ENCODE data around the gene ASXL2. TPM values are rescaled to one million over a fixed set of nuclear protein-coding genes. Genes with fewer than 3 reads are reported as not detected.
"Not testable (repeated sequence)": the region's sequence is repeated elsewhere in the genome, so short reads cannot be mapped to it uniquely, and the experiment has no call there.

ASXL2 gene
- total RNA-seq, 1 donor from 2014 or later: 35.2 TPM

DNA sequence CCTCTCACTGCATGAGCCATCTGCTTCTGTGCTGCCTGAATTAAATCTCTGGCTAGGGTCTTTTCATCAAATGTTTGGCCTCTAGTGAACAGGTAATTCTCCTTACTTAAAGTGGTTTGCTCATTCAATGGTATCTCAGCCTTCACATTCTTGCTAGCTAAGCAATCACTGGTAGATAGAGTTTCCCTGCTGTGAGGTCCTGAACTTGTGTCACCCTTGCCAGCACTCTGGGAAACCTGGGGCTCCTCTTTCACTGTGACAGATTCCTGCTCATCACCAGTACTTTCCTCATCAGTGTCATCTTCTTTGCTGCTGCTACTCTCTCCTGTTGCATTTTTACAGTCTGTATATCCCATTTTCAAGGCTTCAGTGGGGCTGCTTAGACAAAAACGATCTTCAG lies 135.8 kb downstream of the ASXL2 start:
- intact Hi-C loops (cut with micrococcal nuclease): no loop called here

DNA sequence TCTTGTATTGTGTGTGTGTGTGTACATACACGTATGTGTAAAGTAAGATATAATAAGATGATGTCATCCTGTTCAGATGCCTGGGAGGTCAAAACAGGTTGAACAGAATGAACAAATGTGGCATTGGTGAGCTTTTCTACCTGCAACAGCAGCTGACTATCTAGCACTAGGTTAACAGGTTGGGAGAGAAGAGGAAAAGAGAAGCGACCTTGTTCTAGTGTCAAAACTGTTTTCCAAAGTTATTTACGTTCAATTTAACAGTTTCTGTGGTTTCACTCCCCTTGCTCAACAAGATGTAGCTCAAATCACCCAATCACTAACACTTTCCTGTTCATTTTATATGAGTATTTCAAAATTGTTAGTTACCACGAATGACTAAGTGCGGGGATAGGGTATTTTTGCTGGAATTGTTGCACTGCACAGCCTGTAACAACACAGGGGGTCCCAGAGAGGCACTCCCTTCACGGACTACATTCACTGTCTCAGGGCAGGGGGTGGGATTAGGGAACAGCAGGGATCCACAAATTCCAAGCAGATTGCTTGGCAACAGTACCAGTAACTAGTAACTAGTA lies 137.4 kb downstream of the ASXL2 start:
- intact Hi-C loops (cut with micrococcal nuclease): no loop called here

DNA sequence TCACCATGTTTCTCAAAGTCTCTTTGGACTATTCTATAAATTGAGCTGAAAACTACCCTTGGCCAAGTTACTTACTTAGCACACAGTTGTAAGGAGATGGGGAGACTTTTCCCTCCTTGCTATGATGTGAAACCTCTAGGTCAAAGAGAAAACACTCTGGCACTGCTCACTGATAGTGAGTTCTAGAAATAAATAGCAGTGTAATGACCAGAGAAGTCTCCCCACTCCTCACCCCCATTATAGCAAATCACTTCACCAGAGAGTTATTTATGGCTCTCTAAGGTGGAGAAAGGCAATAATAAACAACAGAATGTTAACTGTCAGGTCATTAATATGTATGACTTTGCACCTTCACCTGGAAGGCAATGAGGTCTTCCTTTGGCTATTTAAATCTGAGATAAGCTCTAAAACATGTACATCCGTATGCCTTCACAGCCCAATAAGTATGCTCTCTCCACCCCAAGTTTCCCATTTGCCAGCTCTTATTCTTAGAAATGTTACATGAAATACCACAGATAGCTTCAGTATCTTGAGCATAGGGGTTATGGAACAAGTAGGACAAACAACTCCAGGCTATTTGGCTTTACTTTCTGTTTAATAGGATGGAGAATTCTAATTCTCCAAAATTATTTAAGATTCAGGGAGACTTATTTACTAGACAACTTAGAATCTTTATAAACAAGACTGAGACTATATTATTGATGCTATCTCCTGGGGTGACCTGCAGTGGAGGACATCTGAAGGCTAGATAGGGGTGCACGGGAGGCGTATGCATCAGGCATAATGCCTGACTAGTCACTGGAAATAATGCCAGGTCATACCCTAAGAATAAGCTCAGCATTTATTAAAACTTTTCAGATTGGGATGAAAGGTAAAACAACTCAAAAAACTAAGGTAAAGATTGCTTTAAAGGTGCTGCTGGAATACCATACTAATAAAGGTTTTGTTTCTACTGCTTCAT lies 139.6 kb downstream of the ASXL2 start:
- intact Hi-C loops (cut with micrococcal nuclease): no loop called here

DNA sequence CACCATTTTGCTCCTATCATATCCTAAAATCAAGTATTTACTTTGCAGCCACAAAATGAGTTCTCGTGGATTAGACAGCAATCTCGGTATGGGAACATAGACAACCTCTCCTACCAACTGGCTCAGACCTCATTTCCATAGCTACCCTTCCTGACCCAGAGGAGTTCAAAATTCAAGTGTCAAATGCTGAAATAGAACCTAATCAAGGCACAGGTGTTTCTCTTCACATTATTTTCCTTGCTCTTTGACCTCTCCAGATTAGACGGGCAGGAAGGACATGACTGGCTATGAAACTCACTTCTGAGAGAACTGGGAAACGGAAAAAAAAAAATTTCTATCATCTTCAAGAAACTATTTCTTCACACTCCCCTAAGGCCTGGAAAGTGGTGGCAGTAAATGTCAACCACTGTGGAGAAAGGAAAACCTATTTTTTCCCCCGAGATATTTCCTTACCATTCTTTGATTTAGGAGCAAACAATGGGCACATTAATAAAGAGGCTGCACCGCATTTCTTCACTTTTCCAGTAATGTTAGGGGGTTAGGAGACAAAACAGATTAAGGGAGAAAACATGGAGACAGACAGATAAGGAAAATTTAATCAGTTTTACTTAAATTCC lies 141.3 kb downstream of the ASXL2 start:
- intact Hi-C loops (cut with micrococcal nuclease): no loop called here

DNA sequence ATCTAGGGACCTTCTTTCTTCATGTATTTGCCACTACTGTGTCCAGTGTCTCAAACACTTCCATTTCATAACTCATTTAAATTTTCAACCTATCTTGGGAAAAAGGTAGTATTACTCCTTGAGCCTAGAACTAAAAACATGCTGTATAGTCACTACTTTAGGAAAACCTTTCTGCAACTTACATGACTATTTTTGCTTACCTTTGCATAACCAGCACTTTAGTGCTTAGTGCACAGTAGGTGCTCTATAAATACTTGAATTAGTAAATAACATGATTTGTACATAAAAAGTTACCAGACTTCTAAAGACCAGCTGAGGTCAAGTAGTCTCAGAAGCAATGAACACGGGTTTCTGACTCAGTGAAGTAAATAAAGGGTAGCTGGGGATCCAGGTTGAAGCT lies 142.5 kb downstream of the ASXL2 start:
- intact Hi-C loops (cut with micrococcal nuclease): no loop called here

DNA sequence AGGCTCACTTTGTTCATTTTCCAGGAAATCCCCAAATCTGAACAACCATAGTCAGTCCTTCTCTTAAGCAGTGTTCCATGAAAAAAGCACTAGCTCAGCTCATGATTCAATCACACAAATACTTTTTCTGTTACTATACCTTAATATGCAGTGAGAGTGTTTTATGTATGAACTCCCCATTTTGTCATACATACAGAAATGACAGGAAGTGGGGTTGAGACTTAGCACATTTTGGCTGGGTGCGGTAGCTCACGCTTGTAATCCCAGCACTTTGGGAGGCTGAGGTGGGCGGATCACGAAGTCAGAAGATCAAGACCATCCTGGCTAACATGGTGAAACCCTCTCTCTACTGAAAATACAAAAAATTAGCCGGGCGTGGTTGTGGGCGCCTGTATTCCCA lies 149.7 kb downstream of the ASXL2 start:
- intact Hi-C loops (cut with micrococcal nuclease): no loop called here

DNA sequence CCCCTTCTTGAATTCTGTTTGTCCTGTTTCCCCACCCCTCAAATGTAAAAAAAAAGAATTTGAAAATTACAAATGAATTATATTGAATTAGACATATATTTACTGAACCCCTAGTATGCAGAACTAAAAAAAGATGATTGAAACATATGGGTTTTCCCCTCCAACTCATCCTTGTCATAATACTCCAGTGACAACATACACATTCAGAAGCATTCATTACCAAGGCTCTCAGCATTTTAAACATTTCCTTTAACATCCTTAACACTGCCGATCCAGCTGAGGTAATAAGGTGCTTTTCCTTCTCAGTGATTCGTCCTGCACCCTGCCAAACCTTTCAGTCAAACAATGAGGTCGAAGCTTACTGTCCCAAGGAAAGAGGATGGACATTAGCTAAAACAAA lies 151.8 kb downstream of the ASXL2 start:
- intact Hi-C loops (cut with micrococcal nuclease): no loop called here

DNA sequence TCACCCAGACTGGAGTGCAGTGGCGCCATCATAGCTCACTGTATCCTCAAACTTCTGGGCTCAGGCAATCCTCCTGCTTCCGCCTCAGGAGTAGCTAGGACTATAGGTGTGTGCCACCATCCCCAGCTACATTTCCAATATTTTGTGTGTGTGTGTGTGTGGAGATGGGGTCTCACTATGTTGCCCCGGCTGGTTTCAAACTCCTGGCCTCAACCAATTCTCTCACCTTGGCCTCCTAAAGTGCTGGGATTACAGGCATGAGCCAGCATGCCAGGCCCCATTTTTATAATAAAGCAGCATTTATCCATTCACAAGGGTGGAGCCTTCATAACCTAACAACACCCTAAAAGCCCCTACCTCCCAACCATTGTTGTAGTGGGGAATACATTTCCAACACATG lies 152.4 kb downstream of the ASXL2 start:
- intact Hi-C loops (cut with micrococcal nuclease): no loop called here

DNA sequence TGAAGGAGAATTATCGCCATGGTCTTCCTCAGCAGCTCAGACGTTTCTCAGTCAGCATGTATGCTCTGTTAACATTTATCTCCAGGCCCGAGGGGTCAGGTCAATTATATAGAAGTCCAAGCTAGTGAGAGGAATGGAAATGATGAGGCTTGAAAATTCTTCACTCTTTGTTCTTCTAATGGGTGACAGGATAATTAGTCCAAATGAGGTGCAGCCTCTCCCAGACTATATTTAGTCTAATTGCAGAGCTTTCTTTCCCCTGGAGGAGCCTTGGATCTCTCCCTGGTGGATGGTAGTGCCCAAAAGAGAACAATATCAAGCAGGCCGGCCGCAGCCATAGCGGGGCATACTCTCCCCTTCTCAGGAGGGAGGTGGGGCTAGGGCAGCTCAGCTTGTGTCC lies 153.5 kb downstream of the ASXL2 start:
- intact Hi-C loops (cut with micrococcal nuclease): no loop called here

DNA sequence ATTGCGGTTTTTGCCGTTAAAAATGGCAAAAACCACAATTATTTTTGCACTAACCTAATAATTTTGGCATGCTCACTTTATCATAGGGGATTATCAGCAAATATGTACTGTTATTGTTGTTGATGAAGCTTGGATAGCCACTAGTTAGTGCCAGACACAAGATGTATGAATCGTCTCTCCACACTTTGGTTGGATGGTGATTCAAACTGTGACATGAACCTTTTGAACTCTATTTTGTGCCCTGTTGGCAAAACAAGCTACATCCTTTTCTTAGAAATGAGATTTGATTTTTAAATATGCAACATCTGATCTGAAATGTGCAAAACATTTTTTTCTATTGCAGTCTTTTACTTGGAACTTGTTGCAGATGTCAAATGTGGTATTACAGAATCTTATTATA lies 156.1 kb downstream of the ASXL2 start:
- intact Hi-C loops (cut with micrococcal nuclease): no loop called here

DNA sequence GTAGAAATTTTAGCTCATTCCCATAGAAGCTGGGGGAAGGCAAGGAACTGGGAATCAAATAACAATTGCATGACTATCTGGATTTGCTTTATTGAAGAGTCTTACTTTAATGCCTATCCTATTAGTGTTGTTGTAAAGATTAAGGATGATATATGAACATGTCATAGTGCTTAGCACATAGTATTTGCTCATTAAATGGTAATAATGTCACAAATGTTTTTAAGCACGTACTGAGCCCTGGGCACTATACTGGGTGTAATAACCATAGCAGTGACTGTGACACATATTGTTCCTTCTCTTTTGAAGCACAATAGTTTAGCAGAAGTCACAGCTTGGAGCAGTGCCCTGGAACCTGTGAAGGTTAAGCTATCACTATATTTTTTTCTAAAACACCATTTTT lies 157.7 kb downstream of the ASXL2 start:
- intact Hi-C loops (cut with micrococcal nuclease): no loop called here

DNA sequence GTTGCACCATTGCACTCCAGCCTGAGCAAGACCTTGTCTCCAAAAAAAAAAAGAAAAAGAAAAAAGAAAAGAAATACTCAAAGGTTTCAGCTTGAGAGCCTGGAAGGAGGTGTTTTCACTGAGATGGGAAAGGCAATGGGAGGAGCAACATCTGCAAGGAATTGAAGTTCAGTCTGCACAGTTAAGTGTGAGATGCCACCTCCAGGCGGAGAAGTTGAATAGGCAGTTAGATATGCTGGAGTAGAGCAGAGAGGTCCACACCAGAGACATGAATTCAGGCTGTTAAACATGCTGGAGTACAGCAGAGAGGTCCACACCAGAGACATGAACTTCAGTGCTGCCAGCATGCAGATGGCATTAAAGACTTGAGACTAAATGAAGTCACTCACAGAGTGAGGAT lies 163.5 kb downstream of the ASXL2 start:
- intact Hi-C loops (cut with micrococcal nuclease): no loop called here

DNA sequence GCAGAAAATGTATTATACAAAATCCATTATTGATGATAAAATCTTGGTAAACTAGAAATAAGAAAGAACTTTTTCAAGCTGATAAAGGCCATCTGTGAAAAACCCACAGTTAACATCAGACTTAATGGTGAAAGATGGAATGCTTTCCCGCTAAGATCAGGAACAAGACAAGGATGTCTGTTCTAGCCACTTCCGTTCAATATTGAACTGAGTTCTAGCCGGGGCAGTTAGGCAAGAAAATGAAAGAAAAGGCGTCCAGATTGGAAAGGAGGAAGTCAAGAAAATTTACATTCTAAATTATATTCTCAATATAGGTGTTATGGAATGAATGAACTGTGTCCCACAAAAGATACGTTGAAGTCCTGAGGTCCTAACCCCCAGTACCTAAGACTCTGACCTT lies 165.8 kb downstream of the ASXL2 start:
- intact Hi-C loops (cut with micrococcal nuclease): no loop called here

DNA sequence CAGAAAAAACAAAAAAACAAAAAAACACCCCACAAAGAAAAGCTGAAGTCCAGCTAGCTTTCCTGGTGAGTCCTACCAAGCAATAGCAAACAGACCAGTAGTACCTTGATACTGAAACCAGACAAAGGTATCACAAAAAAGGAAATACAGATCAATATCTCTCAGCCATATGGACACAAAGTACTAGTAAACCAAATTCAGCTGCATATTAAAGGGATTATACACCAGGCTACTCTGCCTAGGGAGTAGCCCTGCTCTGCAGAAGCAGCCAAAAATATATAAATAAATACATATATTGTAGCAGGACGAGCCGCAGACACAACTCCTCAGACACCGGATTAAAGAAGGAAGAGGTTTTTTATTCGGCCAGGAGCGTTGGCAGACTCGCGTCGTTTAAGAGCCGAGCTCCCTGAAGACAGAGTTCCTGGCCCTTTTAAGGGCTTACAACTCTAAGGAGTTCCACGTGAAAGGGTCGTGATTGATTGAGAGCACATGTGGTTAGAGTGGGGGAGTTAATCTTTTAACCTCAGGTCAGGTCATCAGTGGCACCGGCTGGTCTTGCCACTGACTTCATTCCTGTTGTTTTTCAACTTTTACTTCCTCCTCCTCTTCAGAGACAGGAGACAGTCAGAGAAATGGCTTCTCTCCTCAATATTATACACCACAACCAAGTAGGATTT lies 166.5 kb downstream of the ASXL2 start:
- intact Hi-C loops (cut with micrococcal nuclease): no loop called here

DNA sequence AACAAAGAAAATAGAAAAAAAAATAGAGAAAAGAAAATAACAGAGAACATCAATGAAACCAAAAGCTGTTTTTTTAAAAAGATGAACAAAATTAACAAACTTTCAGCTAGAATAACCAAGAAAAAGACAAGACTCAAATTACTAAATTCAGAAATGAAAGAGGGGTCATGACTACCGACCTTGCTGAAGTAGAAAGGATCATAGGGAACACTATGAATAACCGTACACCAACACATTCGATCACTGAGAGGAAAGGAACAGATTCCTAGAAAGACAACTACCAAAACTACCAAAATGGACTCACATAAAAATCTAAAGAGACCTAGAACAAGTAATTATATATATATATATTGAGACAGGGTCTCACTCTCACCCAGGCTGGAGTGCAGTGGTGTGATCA lies 167.5 kb downstream of the ASXL2 start:
- intact Hi-C loops (cut with micrococcal nuclease): no loop called here

DNA sequence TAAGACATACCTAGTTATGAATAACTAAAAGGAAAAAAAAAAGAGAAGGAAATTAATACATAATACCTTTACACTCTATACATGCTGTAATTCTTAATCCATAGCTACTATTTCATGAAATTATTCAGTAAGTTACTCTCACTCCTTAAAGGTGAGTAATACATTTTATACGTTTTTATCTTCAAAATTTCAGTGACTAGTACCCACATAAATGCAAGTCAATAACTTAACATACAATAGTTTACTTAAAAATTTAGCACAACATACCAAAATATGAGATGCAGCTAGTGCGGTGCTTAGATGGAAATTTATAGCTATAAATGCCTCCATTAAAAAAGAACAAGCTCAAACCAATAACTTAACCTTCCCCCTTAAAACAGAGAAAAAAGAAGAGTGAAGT lies 168.9 kb downstream of the ASXL2 start:
- intact Hi-C loops (cut with micrococcal nuclease): no loop called here

DNA sequence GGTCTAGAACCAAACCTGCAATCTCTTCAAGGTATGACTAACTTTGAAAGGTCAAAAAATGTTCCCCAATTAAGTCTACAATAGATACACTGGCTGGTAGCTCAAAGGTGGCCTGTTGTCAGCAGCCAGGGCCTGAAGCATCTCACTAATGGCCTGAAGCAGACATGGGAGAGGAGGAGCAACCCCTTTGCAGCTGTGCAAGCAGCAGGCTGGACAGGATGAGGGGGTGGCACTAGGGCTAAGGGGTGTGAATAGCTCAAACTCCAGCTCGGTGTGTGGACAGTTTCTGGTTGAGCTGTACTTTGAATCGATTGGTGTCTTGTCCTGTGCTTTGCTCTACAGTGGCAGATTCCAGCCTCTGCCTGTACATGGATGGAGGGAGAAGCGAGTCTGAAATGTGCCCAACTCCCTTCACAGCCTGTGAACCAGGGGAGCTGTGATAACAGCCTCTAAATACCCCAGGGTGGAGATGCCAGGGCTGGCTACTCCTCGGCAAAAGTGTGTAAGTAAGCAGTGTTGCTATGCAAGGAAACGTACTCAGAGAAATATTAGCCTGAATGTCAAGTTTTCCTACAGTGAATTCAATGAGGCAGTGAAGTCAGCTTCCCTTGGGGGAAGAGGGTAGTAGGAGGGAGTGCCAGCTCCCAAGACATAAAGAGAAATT lies 170.2 kb downstream of the ASXL2 start:
- intact Hi-C loops (cut with micrococcal nuclease): no loop called here

DNA sequence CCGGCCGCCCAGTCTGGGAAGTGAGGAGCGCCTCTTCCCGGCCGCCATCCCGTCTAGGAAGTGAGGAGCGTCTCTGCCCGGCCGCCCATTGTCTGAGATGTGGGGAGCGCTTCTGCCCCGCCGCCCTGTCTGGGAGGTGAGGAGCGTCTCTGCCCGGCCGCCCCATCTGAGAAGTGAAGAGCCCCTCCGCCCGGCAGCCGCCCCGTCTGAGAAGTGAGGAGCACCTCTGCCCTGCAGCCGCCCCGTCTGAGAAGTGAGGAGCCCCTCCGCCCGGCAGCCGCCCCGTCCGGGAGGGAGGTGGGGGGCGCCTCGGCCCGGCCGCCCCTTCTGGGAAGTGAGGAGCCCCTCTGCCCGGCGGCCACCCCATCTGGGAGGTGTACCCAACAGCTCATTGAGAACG lies 172.7 kb downstream of the ASXL2 start:
- intact Hi-C loops (cut with micrococcal nuclease): not testable (repeated sequence)

DNA sequence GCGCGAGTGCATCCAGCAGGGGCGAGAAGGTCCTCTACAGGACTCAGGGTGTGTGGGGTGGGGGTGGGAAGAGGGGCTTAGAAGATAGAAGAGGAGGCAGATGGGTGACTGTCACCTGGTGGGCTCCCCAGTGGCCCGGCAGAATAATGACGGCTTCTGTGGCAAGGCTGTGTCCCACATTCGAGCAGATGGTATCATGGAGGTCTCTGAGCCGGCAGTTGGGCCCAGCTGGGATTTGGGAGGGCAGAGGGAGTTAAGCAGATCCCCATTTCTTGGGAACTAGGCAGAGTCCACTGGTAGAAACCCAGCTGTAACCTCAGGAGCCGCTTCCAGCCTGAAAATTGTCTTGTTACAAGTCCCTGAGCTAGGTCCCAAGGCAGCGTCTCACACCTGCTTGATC lies 176.5 kb downstream of the ASXL2 start:
- intact Hi-C loops (cut with micrococcal nuclease): no loop called here

DNA sequence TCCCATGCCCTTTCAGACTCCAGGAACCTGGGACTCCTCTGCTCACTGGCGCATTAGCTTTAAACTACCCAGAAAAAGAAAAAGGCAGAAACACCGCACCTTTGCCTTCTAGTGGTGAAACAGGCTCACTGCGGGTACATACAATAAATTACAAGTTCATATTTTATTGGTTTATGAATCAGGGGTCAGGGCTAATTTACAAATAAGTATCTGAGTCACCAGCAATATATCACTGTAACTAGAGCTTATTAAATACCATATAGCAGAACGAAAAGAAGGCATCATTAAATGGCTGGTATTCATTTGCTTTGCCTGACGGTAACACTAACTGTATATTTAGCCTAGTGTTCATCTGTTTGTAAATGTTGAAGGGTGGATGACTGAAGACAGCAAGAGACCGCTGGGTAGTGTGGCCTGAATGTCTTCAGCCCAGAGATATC lies 178.0 kb downstream of the ASXL2 start:
- intact Hi-C loops (cut with micrococcal nuclease): loop anchor here (1.0 kb wide), 1 partner anchor 93 kb away; no protein-coding TSS in a partner anchor

DNA sequence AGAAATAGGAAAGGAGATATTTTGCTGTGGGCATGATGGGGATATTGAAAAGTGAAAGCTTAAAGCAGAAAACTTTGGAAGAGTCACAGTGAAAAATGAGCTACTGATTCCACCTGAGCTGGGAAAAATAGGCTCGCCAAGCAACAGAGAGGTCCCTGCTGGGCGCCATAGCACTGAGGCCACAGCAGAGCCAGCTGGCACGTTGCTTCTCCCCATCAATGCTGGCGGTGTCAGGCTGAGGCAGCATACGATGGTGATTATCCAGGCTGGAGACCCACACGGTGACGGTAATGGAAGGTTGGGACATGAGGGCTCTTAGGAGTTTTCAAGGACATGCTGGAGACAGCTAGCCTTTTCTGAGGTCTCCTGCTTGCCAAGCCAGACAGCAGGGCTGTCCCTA lies 179.1 kb downstream of the ASXL2 start:
- intact Hi-C loops (cut with micrococcal nuclease): no loop called here

Data from T-helper 2 cell treated with Interferon-gamma antibody and Interleukin-4, amounts not matched to agents 100 ng/mL and 5 ng/mL, for 36 hours (primary cell).